HCT116 (cell line): Measurements from ENCODE around the gene DOCK3. TPM values are rescaled to one million over a fixed set of nuclear protein-coding genes. Genes with fewer than 3 reads are reported as not detected.
"Not testable (repeated sequence)": the region's sequence is repeated elsewhere in the genome, so short reads cannot be mapped to it uniquely, and the experiment has no call there.

Experiments used
- ATAC-seq: fragments of 200-7000 bp; cut with Tn5 transposase; 2 replicates; pipeline ENCODE4 v1.9.1; 2020; ENCODE audit warnings: mild to moderate bottlenecking, moderate library complexity
- BruUV-seq: library from RNA; stranded (reverse); fragments of 400-500 nt; replicated peaks from 2 replicates; lab custom pipeline; 2021; lab: Mats Ljungman, UMichigan
- CTCF ChIA-PET: fragments of 300-600 bp; sonication (Branson Sonifier 250); formaldehyde crosslinking; loops from one replicate; lab custom pipeline; 2021; ENCODE audit warnings: antibody characterized with exemption; lab: Charles Lee
- POLR2A ChIA-PET: fragments of 300-600, 350-600 bp; sonication (Branson Sonifier 250); formaldehyde crosslinking; loops from one replicate; lab custom pipeline; 2021; ENCODE audit warnings: antibody characterized with exemption; lab: Charles Lee
- RAD21 ChIA-PET, 2 experiments: fragments of 300-600 bp; sonication (Branson Sonifier 250); formaldehyde crosslinking; loops; one replicate each; lab custom pipeline; 2023; ENCODE audit warnings: low total read pairs in 2 of 2; ENCODE audit not compliant: uncharacterized antibody in 2 of 2, unreplicated experiment in 2 of 2, low non-redundant PET in 1 of 2; lab: Charles Lee
- DNase-seq: peaks from one replicate; pipeline ENCODE4 v3.0.0-alpha.2; 2010; ENCODE audit warnings: low read depth, low spot score
- H2AFZ ChIP-seq: fragments of 200-600 bp; shearing (Covaris generic), sonication (generic); 2 replicates; pipeline ENCODE4 v1.6.1; 2017; ENCODE audit warnings: low read depth, mixed run types, mixed read lengths, antibody characterized with exemption, low read length; ENCODE audit not compliant: poor library complexity, severe bottlenecking
- H3K27ac ChIP-seq: 2 replicates; pipeline ENCODE4 v1.5.1; 2012; ENCODE audit warnings: low read depth, low read length
- H3K27me3 ChIP-seq: fragments of 200-600 bp; sonication (generic); 2 replicates; pipeline ENCODE4 v1.6.1; 2016; ENCODE audit warnings: mixed run types, low read length, mixed read lengths; ENCODE audit not compliant: insufficient read depth
- H3K36me3 ChIP-seq, 2 experiments: fragments of 200-500 bp in 1 of 2; fragments of 200-600 bp in 1 of 2; sonication (Bioruptor generic) in 1 of 2; sonication (generic) in 1 of 2; 2 replicates each; pipeline versions ENCODE4 v1.5.1 to v1.6.1; 2014 to 2016; ENCODE audit warnings: low read length in 2 of 2, inconsistent platforms in 1 of 2, mixed read lengths in 1 of 2, mixed run types in 1 of 2; ENCODE audit not compliant: insufficient read depth in 2 of 2, control insufficient read depth in 1 of 2
- H3K4me1 ChIP-seq, 2 experiments: fragments of 200-600 bp in 1 of 2; sonication (generic) in 1 of 2; 2 replicates each; pipeline versions ENCODE4 v1.5.1 to v1.6.1; 2012 to 2017; ENCODE audit warnings: low read length in 2 of 2, inconsistent platforms in 1 of 2, mild to moderate bottlenecking in 1 of 2, mixed read lengths in 1 of 2, mixed run types in 1 of 2, moderate library complexity in 1 of 2; ENCODE audit not compliant: insufficient read depth in 2 of 2, control insufficient read depth in 1 of 2
- H3K4me2 ChIP-seq: fragments of 200-600 bp; sonication (generic); 2 replicates; pipeline ENCODE4 v1.6.1; 2017; ENCODE audit warnings: mixed run types, low read length, mixed read lengths
- H3K4me3 ChIP-seq, 2 experiments: fragments of 200-600 bp in 1 of 2; sonication (generic) in 1 of 2; replicated peaks in 1 of 2; 2 replicates each; pipeline ENCODE4 v1.5.1; 2011 to 2016; ENCODE audit warnings: low read length in 2 of 2, control low read depth in 1 of 2, low read depth in 1 of 2, mild to moderate bottlenecking in 1 of 2, mixed read lengths in 1 of 2, mixed run types in 1 of 2
- H3K79me2 ChIP-seq: fragments of 200-600 bp; sonication (generic); 2 replicates; pipeline ENCODE4 v1.6.1; 2017; ENCODE audit warnings: mild to moderate bottlenecking, mixed run types, low read length, moderate library complexity, mixed read lengths; ENCODE audit not compliant: insufficient read depth
- H3K9ac ChIP-seq: fragments of 200-600 bp; sonication (generic); 2 replicates; pipeline ENCODE4 v1.6.1; 2016; ENCODE audit warnings: low read length, mixed read lengths
- H3K9me2 ChIP-seq: fragments of 200-600 bp; sonication (generic), shearing (Covaris generic); 2 replicates; pipeline ENCODE4 v1.6.1; 2017; ENCODE audit warnings: mixed run types, mild to moderate bottlenecking, moderate library complexity; ENCODE audit not compliant: insufficient read depth
- H3K9me3 ChIP-seq, 2 experiments: fragments of 200-500 bp in 1 of 2; fragments of 200-600 bp in 1 of 2; sonication (Bioruptor generic) in 1 of 2; sonication (generic) in 1 of 2; 2 replicates each; pipeline ENCODE4 v1.6.1; 2014 to 2017; ENCODE audit warnings: low read length in 2 of 2, mixed read lengths in 2 of 2, inconsistent platforms in 1 of 2, low read depth in 1 of 2, mild to moderate bottlenecking in 1 of 2, mixed run types in 1 of 2, moderate library complexity in 1 of 2; ENCODE audit not compliant: control insufficient read depth in 1 of 2, insufficient read depth in 1 of 2
- H4K20me1 ChIP-seq: fragments of 200-600 bp; sonication (generic), shearing (Covaris generic); 2 replicates; pipeline ENCODE4 v1.6.1; 2017; ENCODE audit warnings: mixed run types, mild to moderate bottlenecking, moderate library complexity; ENCODE audit not compliant: insufficient read depth
- EGR1 ChIP-seq: IDR thresholded peaks from 2 replicates; pipeline ENCODE4 v1.6.1; 2012; ENCODE audit warnings: low read depth
- JUND ChIP-seq: IDR thresholded peaks from 2 replicates; pipeline ENCODE4 v1.6.1; 2012
- MAX ChIP-seq: IDR thresholded peaks from 2 replicates; pipeline ENCODE4 v1.6.1; 2012
- POLR2A ChIP-seq: IDR thresholded peaks from 2 replicates; pipeline ENCODE4 v1.7.0; 2011; ENCODE audit warnings: borderline replicate concordance; ENCODE audit not compliant: insufficient read depth, insufficient read length; ENCODE audit errors: extremely low read depth
- RAD21 ChIP-seq: IDR thresholded peaks from 2 replicates; pipeline ENCODE4 v1.6.1; 2012; ENCODE audit warnings: low read depth, mild to moderate bottlenecking
- TCF7L2 ChIP-seq: IDR thresholded peaks from 2 replicates; pipeline ENCODE4 v1.7.0; 2011; ENCODE audit warnings: borderline replicate concordance, inconsistent platforms; ENCODE audit not compliant: insufficient read depth, insufficient read length; ENCODE audit errors: extremely low read depth
- ZNF274 ChIP-seq: fragments of 200-500 bp; sonication (Bioruptor generic); IDR thresholded peaks from 2 replicates; pipeline ENCODE4 v1.6.1; 2014; ENCODE audit warnings: mild to moderate bottlenecking, low read depth, low read length, inconsistent platforms
- intact Hi-C: fragments of 100-400 bp; cut with micrococcal nuclease; formaldehyde crosslinking; loops from 2 replicates; pipeline ENCODE4 v1.10.0; 2022
- total RNA-seq: library from RNA; stranded (reverse); gene quantifications from one replicate; pipeline ENCODE4 v1.2.1, GENCODE V29; 2021; ENCODE audit not compliant: unreplicated experiment
- TF ChIP-seq, protein P1 (sequence below), 3 experiments: fragments of 200-600 bp in 1 of 3; sonication (generic) in 1 of 3; IDR thresholded peaks in 2 of 3; conservative IDR thresholded peaks in 1 of 3; 2 replicates each; pipeline ENCODE4 v1.5.1; 2012 to 2017; ENCODE audit warnings: low read depth in 2 of 3, low read length in 2 of 3, antibody characterized with exemption in 1 of 3, borderline replicate concordance in 1 of 3, control low read depth in 1 of 3, mild to moderate bottlenecking in 1 of 3, mixed read lengths in 1 of 3, mixed run types in 1 of 3, moderate library complexity in 1 of 3; ENCODE audit not compliant: insufficient read depth in 1 of 3

Gene DOCK3
- total RNA-seq, 1 experiment from 2014 or later, result 4.2 TPM

DNA sequence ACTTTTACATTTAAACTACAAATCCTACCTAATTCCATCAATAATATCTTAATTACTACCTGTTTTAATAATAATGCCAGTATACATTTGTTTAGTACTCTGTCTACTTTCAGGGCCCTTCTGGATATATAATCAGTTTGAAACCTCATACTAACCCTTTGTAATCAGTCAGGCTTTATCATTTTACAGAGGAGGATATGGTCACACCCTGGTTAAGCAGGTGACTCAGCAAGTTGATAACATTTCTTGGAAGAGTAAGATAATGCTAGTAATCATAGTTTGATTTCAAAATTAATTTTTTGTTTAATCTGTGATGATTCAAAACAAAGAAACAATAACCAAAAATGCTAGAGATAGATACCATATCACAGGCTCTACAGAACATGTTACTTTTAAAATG is 502.2 kb downstream of the DOCK3 start:
- RAD21 ChIA-PET, result no interaction called here
- no peak overlapping the region for H3K9ac ChIP-seq
- no peaks in the 10 kb centered on the region for H3K79me2 ChIP-seq
- no peak for TF ChIP-seq POLR2A
- H3K9me2 ChIP-seq, result no peaks in the 10 kb centered on the region
- ATAC-seq (no peak), DNase-seq (no peak)
- BruUV-seq, result no TSS peak
- H3K4me3 ChIP-seq, result no peak overlapping the region
- no peak overlapping the region for H3K4me2 ChIP-seq
- H3K36me3 ChIP-seq, result no peaks in the 10 kb centered on the region
- H3K9me3 ChIP-seq, result peaks cover 8 to 11% of the 10 kb centered on the region in 2 experiments; a peak in 2 of 4 replicates
- H3K27ac ChIP-seq, result no peak overlapping the region
- H4K20me1 ChIP-seq, result no peaks in the 10 kb centered on the region
- H3K4me1 ChIP-seq, result peaks cover 0 to 6% of the 10 kb centered on the region in 2 experiments; a peak in 2 of 4 replicates
- H2AFZ ChIP-seq, result no peak overlapping the region
- POLR2A ChIA-PET, result no interaction called here
- CTCF ChIA-PET, result no interaction called here
- intact Hi-C loops, result no loop called here
- H3K27me3 ChIP-seq, result no peaks in the 10 kb centered on the region

- H4K20me1 ChIP-seq, H3K9ac ChIP-seq, H3K27me3 ChIP-seq, H3K9me2 ChIP-seq, H3K4me1 ChIP-seq, H3K36me3 ChIP-seq, BruUV-seq, CTCF ChIA-PET, DNase-seq, H3K4me2 ChIP-seq, RAD21 ChIA-PET, H3K4me3 ChIP-seq, ATAC-seq, POLR2A ChIA-PET, intact Hi-C loops, H3K9me3 ChIP-seq, H3K27ac ChIP-seq, H2AFZ ChIP-seq, H3K79me2 ChIP-seq: not testable (repeated sequence)
These were observed 511.7 kb downstream of the DOCK3 start for GRCh38 chr3:51186446-51186845.

GRCh38 chr3:51190199-51190598 is 515.5 kb downstream of the DOCK3 start:
- no peak for TF ChIP-seq JUND
- no peak for TF ChIP-seq TCF7L2
- no peak for TF ChIP-seq ZNF274
- TF ChIP-seq, protein P1, sequence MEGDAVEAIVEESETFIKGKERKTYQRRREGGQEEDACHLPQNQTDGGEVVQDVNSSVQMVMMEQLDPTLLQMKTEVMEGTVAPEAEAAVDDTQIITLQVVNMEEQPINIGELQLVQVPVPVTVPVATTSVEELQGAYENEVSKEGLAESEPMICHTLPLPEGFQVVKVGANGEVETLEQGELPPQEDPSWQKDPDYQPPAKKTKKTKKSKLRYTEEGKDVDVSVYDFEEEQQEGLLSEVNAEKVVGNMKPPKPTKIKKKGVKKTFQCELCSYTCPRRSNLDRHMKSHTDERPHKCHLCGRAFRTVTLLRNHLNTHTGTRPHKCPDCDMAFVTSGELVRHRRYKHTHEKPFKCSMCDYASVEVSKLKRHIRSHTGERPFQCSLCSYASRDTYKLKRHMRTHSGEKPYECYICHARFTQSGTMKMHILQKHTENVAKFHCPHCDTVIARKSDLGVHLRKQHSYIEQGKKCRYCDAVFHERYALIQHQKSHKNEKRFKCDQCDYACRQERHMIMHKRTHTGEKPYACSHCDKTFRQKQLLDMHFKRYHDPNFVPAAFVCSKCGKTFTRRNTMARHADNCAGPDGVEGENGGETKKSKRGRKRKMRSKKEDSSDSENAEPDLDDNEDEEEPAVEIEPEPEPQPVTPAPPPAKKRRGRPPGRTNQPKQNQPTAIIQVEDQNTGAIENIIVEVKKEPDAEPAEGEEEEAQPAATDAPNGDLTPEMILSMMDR (IDR thresholded peaks at IDR 0.05 in 2 of 3, conservative IDR thresholded peaks at IDR 0.05 in 1 of 3; ENCODE audit: borderline replicate concordance in 1 of 3, insufficient read depth in 1 of 3, low read depth in 2 of 3, low read length in 2 of 3), result no peak
- no peak for TF ChIP-seq EGR1
- TF ChIP-seq RAD21, result no peak
- TF ChIP-seq MAX, result no peak
- no peaks in the 10 kb centered on the region for H3K36me3 ChIP-seq
- no peak for ATAC-seq
- no peaks in the 10 kb centered on the region for H3K27me3 ChIP-seq
- H4K20me1 ChIP-seq, result no peaks in the 10 kb centered on the region
- DNase-seq, result no peak
- ChIA-PET RAD21 (no interaction called here), POLR2A (no interaction called here), CTCF (no interaction called here)
- no peak overlapping the region for H3K4me2 ChIP-seq
- intact Hi-C loops, result no loop called here
- no peak overlapping the region for H2AFZ ChIP-seq
- H3K9me2 ChIP-seq, result no peaks in the 10 kb centered on the region
- H3K9me3 ChIP-seq, result no peaks in the 10 kb centered on the region
- no peak overlapping the region for H3K27ac ChIP-seq
- no TSS peak for BruUV-seq
- no peak overlapping the region for H3K4me3 ChIP-seq
- H3K79me2 ChIP-seq, result no peaks in the 10 kb centered on the region
- H3K9ac ChIP-seq, result no peak overlapping the region
- no peaks in the 10 kb centered on the region for H3K4me1 ChIP-seq
